Skin epidermis (tissue), 12 donors: ENCODE measurements around the gene ASIC2.

ENCODE experiments used
- H3K27ac ChIP-seq, 21 experiments: fragments of 200-600 bp; sonication (generic) in 11 of 21; one replicate each; pipeline ENCODE4 v1.5.0; 2020; ENCODE audit warnings: mild to moderate bottlenecking in 3 of 21, inconsistent platforms in 2 of 21, moderate library complexity in 2 of 21
- H3K4me3 ChIP-seq, 7 experiments: fragments of 200-600 bp; sonication (generic) in 2 of 7; one replicate each; pipeline ENCODE4 v1.5.0; 2020; ENCODE audit warnings: inconsistent platforms in 2 of 7, mild to moderate bottlenecking in 2 of 7, moderate library complexity in 1 of 7

Gene ASIC2

GRCh38 chr17:33291248-33292200 lies 1.6 kb downstream of the ASIC2 start:
- no peak overlapping the region for H3K27ac ChIP-seq

GRCh38 chr17:33290253-33290652 lies 2.8 kb downstream of the ASIC2 start:
- H3K27ac ChIP-seq, result no peak overlapping the region

More at GRCh38 chr17:33291248-33292200, 1.6 kb downstream of the ASIC2 start:
- H3K4me3 ChIP-seq, result peak overlapping the region in 3 of 7 experiments; percentile 13 to 32 (median 23)

GRCh38 chr17:33288954-33289353 lies 4.1 kb downstream of the ASIC2 start:
- Histone ChIP-seq H3K4me3 (no peak overlapping the region), H3K27ac (no peak overlapping the region)

More at GRCh38 chr17:33290253-33290652, 2.8 kb downstream of the ASIC2 start:
- H3K4me3 ChIP-seq, result no peak overlapping the region

GRCh38 chr17:33287096-33287725 lies 5.9 kb downstream of the ASIC2 start:
- Histone ChIP-seq H3K4me3 (no peak overlapping the region), H3K27ac (no peak overlapping the region)

GRCh38 chr17:33285413-33285812 lies 7.7 kb downstream of the ASIC2 start:
- Histone ChIP-seq H3K4me3 (no peak overlapping the region), H3K27ac (no peak overlapping the region)

- no peak overlapping the region for H3K4me3 ChIP-seq
- no peak overlapping the region for H3K27ac ChIP-seq
These were observed 9.1 kb downstream of the ASIC2 start for GRCh38 chr17:33284022-33284421.

GRCh38 chr17:33280162-33280943 lies 12.7 kb downstream of the ASIC2 start:
- Histone ChIP-seq H3K27ac (no peak overlapping the region), H3K4me3 (no peak overlapping the region)

GRCh38 chr17:33277436-33278100 lies 15.5 kb downstream of the ASIC2 start:
- no peak overlapping the region for H3K27ac ChIP-seq
- H3K4me3 ChIP-seq, result no peak overlapping the region

- no peak overlapping the region for H3K27ac ChIP-seq
- H3K4me3 ChIP-seq, result no peak overlapping the region
These were observed 19.2 kb downstream of the ASIC2 start for GRCh38 chr17:33273743-33274410.

- Histone ChIP-seq H3K27ac (no peak overlapping the region), H3K4me3 (no peak overlapping the region)
These were observed 19.8 kb downstream of the ASIC2 start for GRCh38 chr17:33273271-33273670.

GRCh38 chr17:33272438-33272837 lies 20.7 kb downstream of the ASIC2 start:
- no peak overlapping the region for H3K27ac ChIP-seq
- H3K4me3 ChIP-seq, result no peak overlapping the region

GRCh38 chr17:33269337-33270060 lies 23.6 kb downstream of the ASIC2 start:
- Histone ChIP-seq H3K4me3 (no peak overlapping the region), H3K27ac (no peak overlapping the region)

- Histone ChIP-seq H3K27ac (no peak overlapping the region), H3K4me3 (no peak overlapping the region)
These were observed 25.1 kb downstream of the ASIC2 start for GRCh38 chr17:33267851-33268548.

GRCh38 chr17:33267271-33267790 lies 25.8 kb downstream of the ASIC2 start:
- Histone ChIP-seq H3K4me3 (no peak overlapping the region), H3K27ac (no peak overlapping the region)

- Histone ChIP-seq H3K4me3 (no peak overlapping the region), H3K27ac (no peak overlapping the region)
These were observed 26.5 kb downstream of the ASIC2 start for GRCh38 chr17:33266611-33267010.

GRCh38 chr17:33266116-33266515 lies 27.0 kb downstream of the ASIC2 start:
- Histone ChIP-seq H3K27ac (no peak overlapping the region), H3K4me3 (no peak overlapping the region)

GRCh38 chr17:33263396-33263795 lies 29.7 kb downstream of the ASIC2 start:
- Histone ChIP-seq H3K27ac (no peak overlapping the region), H3K4me3 (no peak overlapping the region)
